WI38 (cell line): Measurements from ENCODE around the gene KLF4.

Experiments used
- H3K4me3 ChIP-seq: 2 replicates; pipeline ENCODE4 v1.5.1; 2011; ENCODE audit warnings: low read depth, mild to moderate bottlenecking, control low read depth, low read length
- TF ChIP-seq, protein P1 (sequence below): IDR thresholded peaks from 2 replicates; pipeline ENCODE4 v1.5.1; 2012; ENCODE audit warnings: low read depth, mild to moderate bottlenecking, control low read depth, low read length

The KLF4 gene

DNA sequence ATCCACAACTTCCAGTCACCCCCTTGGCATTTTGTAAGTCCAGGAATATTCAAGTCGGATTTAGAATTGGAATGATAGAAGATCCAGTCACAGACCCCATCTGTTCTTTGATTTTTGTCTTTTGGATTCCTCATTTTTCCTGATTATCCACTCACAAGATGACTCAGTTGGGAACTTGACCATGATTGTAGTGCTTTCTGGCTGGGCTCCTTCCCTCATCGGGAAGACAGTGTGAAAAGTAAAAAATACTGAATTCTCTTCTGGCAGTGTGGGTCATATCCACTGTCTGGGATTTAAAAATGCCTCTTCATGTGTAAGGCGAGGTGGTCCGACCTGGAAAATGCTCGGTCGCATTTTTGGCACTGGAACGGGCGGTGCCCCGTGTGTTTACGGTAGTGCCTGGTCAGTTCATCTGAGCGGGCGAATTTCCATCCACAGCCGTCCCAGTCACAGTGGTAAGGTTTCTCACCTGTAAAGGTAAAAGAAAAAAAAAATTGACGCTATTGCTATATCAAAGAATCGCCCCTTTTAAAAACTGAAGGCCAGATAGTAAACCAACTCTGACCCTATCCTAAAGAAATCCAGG is 4.0 kb downstream of the KLF4 start:
- H3K4me3 ChIP-seq = no peak overlapping the region
- TF ChIP-seq, protein P1, sequence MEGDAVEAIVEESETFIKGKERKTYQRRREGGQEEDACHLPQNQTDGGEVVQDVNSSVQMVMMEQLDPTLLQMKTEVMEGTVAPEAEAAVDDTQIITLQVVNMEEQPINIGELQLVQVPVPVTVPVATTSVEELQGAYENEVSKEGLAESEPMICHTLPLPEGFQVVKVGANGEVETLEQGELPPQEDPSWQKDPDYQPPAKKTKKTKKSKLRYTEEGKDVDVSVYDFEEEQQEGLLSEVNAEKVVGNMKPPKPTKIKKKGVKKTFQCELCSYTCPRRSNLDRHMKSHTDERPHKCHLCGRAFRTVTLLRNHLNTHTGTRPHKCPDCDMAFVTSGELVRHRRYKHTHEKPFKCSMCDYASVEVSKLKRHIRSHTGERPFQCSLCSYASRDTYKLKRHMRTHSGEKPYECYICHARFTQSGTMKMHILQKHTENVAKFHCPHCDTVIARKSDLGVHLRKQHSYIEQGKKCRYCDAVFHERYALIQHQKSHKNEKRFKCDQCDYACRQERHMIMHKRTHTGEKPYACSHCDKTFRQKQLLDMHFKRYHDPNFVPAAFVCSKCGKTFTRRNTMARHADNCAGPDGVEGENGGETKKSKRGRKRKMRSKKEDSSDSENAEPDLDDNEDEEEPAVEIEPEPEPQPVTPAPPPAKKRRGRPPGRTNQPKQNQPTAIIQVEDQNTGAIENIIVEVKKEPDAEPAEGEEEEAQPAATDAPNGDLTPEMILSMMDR = no peak

DNA sequence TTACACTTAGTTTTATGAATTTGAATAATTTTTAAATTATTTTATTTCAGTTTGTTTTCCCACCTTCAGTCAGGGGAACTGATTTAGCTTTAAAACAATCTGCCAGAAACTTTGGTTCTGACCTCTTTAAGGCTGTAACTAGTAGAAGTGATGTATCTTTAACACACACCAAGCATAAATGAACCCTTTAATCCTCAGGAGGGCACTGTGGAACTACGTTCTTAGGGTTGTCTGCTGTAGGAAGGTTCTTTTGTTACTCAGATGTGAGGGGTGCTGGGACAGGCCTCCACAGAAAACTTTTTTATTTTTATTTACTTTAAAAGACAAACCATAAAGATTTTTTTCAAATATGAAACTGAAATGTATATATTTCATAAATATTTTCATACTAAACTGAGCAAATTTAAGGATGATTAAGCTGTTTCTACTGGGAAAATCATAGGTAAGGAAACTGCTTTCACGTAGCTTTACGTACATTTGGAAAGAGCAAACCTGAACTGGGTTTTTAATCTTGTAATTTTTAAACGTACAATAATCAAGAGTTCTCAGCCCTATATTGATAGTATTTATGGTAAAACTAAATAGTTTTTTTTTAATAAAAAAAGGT is 5.3 kb downstream of the KLF4 start:
- no peak overlapping the region for H3K4me3 ChIP-seq
- TF ChIP-seq, protein P1 = peak; percentile 30; the same call in 1 of the 2 replicates

DNA sequence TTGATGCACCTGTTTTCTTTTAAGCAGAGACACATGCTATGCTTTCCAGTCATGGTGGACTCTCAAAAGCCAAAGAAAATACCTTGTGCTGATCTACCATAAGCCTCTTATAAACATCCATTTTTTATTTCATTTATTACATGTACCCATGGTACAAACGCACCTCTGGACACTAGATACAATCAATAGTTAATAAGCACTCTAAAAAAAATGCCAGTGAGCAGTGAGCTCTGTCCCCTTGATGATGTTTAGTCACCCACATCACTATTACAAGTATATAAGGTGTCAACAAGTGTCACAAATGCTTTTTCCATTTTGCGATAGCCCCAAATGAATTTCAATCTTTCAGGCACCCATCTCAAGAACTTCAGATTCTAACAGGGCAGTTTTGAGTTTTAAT is 5.9 kb downstream of the KLF4 start:
- no peak overlapping the region for H3K4me3 ChIP-seq
- TF ChIP-seq, protein P1 = no peak

DNA sequence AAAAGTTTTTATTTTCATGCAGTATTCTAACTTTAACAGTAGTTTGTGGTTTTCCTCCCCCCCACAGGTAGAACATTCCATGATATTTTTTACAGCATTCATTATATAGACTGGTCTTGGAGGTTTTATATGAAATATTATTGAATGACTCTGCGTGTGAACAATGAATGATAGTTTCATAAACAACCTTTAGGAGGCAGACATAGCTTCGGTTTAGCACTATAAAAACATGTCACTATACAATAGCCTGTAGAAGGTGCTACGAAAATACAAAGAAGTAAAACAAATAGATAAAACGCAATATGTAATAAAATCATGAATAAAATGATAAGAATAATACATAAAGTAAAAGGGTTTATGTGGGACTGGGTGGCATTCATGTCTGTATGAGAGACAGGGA is 8.5 kb downstream of the KLF4 start:
- TF ChIP-seq, protein P1 = no peak
- H3K4me3 ChIP-seq = no peak overlapping the region

DNA sequence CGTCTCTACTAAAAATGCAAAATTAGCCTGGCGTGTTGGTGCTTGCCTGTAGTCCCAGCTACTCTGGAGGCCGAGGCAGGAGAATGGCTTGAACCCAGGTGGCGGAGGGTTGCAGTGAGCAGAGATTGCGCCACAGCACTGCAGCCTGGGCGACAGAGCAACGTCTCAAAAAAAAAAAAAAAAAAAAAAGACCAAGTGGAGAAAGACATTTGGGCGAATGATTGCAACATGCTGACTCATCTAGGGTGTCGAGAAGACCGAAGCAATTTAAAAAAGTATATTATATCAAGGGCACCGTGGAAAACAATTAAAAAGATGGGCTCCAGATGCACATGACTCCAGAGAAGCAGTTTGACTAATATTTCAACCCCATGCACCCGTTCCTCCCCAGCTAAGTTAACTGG is 9.2 kb downstream of the KLF4 start:
- no peak overlapping the region for H3K4me3 ChIP-seq

DNA sequence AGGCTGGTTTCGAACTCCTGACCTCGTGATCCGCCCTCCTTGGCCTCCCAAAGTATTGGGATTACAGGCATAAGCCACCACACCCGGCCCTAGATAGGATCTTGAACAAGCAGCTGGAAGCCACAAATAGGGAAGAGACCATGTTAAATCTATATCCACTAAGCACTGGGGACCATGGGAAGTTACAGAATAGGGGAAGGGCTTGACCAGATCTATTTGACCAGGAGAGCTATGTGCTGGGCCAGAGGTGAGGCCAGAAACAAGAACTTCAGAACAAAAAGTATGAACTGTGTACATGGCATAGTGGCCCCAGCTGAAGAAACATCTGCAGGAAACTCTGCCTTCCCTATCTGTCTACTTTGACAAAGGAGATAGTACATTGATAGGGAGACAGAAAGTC is 10.8 kb downstream of the KLF4 start:
- TF ChIP-seq, protein P1 = no peak
- H3K4me3 ChIP-seq = no peak overlapping the region

More for the DNA sequence above, 9.2 kb downstream of the KLF4 start:
- TF ChIP-seq, protein P1 = no peak

DNA sequence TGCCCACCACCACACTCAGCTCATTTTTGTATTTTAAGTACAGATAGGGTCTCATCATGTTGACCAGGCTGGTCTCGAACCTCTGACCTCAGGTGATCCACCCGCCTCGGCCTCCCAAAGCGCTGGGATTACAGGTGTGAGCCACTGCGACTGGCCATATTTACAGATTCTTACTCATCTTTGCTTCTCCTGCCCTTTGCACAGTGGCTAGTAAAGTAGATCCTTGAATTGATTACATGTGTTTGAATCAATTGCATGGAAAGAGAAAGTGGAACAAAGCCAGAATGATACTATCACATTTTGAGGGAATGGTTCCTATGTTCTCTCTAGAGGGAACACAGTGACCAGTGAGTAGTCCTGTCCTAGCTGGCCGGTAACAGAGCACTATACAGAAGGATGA is 15.4 kb downstream of the KLF4 start:
- TF ChIP-seq, protein P1 = no peak
- no peak overlapping the region for H3K4me3 ChIP-seq
